Liver (tissue), 9 donors: Measurements from ENCODE around the gene SIT1. TPM values are rescaled to one million over a fixed set of nuclear protein-coding genes. Genes with fewer than 3 reads are reported as not detected.

ENCODE experiments used
- DNase-seq: peaks from one replicate; pipeline ENCODE4 v3.0.0-alpha.2; 2017; ENCODE audit warnings: low spot score
- H3K27ac ChIP-seq, 2 donors: one replicate each; pipeline ENCODE4 v1.7.0; 2013; ENCODE audit warnings: inconsistent platforms in 2 of 2, low read length in 2 of 2, control low read depth in 1 of 2, low read depth in 1 of 2, mild to moderate bottlenecking in 1 of 2
- H3K27me3 ChIP-seq, 4 donors: one replicate each; pipeline versions ENCODE4 v1.6.1 to v1.7.0; 2013; ENCODE audit warnings: low read length in 3 of 4, inconsistent platforms in 1 of 4, mild to moderate bottlenecking in 1 of 4, moderate library complexity in 1 of 4; ENCODE audit not compliant: control insufficient read depth in 4 of 4, insufficient read depth in 4 of 4
- H3K36me3 ChIP-seq, 4 donors: one replicate each; pipeline versions ENCODE4 v1.6.1 to v1.7.0; 2013; ENCODE audit warnings: low read length in 3 of 4, mild to moderate bottlenecking in 3 of 4, low read depth in 1 of 4, moderate library complexity in 1 of 4; ENCODE audit not compliant: control insufficient read depth in 4 of 4, insufficient read depth in 3 of 4
- H3K4me1 ChIP-seq, 4 donors: one replicate each; pipeline versions ENCODE4 v1.6.1 to v1.7.0; 2013; ENCODE audit warnings: low read length in 3 of 4, mild to moderate bottlenecking in 3 of 4, moderate library complexity in 1 of 4; ENCODE audit not compliant: control insufficient read depth in 4 of 4, insufficient read depth in 4 of 4
- H3K4me3 ChIP-seq, 3 donors: one replicate each; pipeline versions ENCODE4 v1.6.1 to v1.7.0; 2013; ENCODE audit warnings: low read length in 3 of 3, control low read depth in 1 of 3, low read depth in 1 of 3, mild to moderate bottlenecking in 1 of 3
- H3K9ac ChIP-seq, 2 donors: one replicate each; pipeline ENCODE4 v1.7.0; 2013; ENCODE audit warnings: low read length in 2 of 2, mild to moderate bottlenecking in 2 of 2, moderate library complexity in 2 of 2, control low read depth in 1 of 2, low read depth in 1 of 2
- H3K9me3 ChIP-seq, 4 donors: one replicate each; pipeline versions ENCODE4 v1.6.1 to v1.7.0; 2013; ENCODE audit warnings: low read length in 3 of 4; ENCODE audit not compliant: control insufficient read depth in 4 of 4
- ATF3 ChIP-seq: IDR thresholded peaks from 2 replicates; pipeline ENCODE4 v1.6.1; 2016; ENCODE audit warnings: antibody characterized with exemption
- CTCF ChIP-seq: fragments of 150-350 bp; IDR thresholded peaks from 2 replicates; pipeline ENCODE4 v1.5.1; 2017; ENCODE audit warnings: improper control_type of control experiment, low read depth, low read length; ENCODE audit not compliant: missing input control
- EGR1 ChIP-seq, 2 donors: IDR thresholded peaks; 2 replicates each; pipeline ENCODE4 v1.6.1; 2016 to 2018; ENCODE audit warnings: antibody characterized with exemption in 2 of 2, low read depth in 2 of 2
- FOXA1 ChIP-seq: IDR thresholded peaks from 2 replicates; pipeline ENCODE4 v1.6.1; 2016; ENCODE audit warnings: antibody characterized with exemption
- FOXA2 ChIP-seq: IDR thresholded peaks from 2 replicates; pipeline ENCODE4 v1.6.1; 2016; ENCODE audit warnings: antibody characterized with exemption
- HNF4A ChIP-seq, 2 donors: conservative IDR thresholded peaks; 2 replicates each; pipeline ENCODE4 v1.6.1; 2016; ENCODE audit warnings: antibody characterized with exemption in 2 of 2, mild to moderate bottlenecking in 2 of 2
- HNF4G ChIP-seq: IDR thresholded peaks from 2 replicates; pipeline ENCODE4 v1.6.1; 2016; ENCODE audit warnings: antibody characterized with exemption
- MAX ChIP-seq: IDR thresholded peaks from 2 replicates; pipeline ENCODE4 v1.6.1; 2016; ENCODE audit warnings: antibody characterized with exemption
- RAD21 ChIP-seq, 2 donors: IDR thresholded peaks; 2 replicates each; pipeline ENCODE4 v1.6.1; 2016; ENCODE audit warnings: antibody characterized with exemption in 2 of 2, mild to moderate bottlenecking in 2 of 2
- REST ChIP-seq: IDR thresholded peaks from 2 replicates; pipeline ENCODE4 v1.6.1; 2016; ENCODE audit warnings: antibody characterized with exemption, mild to moderate bottlenecking
- RXRA ChIP-seq, 2 donors: IDR thresholded peaks; 2 replicates each; pipeline ENCODE4 v1.6.1; 2017 to 2018; ENCODE audit warnings: antibody characterized with exemption in 2 of 2, mild to moderate bottlenecking in 1 of 2
- SP1 ChIP-seq: IDR thresholded peaks from 2 replicates; pipeline ENCODE4 v1.6.1; 2018; ENCODE audit warnings: antibody characterized with exemption, mild to moderate bottlenecking
- TAF1 ChIP-seq: conservative IDR thresholded peaks from 2 replicates; pipeline ENCODE4 v1.6.1; 2016; ENCODE audit warnings: antibody characterized with exemption, mild to moderate bottlenecking
- YY1 ChIP-seq: IDR thresholded peaks from 2 replicates; pipeline ENCODE4 v1.6.1; 2016; ENCODE audit warnings: antibody characterized with exemption, mild to moderate bottlenecking
- ZBTB33 ChIP-seq: IDR thresholded peaks from 2 replicates; pipeline ENCODE4 v1.6.1; 2016; ENCODE audit warnings: antibody characterized with exemption
- WGBS: extraction: QIAGEN DNeasy Blood & Tissue Kit; methylation state at CpG from one replicate; pipeline ENCODE4 v1.1.7; 2013; 5-methylcytosine and 5-hydroxymethylcytosine counted together
- polyA plus RNA-seq, 2 donors: library from polyadenylated mRNA; stranded (reverse) in 1 of 2; unstranded in 1 of 2; fragments of 200-250 nt in 1 of 2; fragments of >200 nt in 1 of 2; fragmentation: Nextera tagmentation in 1 of 2; extraction: Ambion mirVana in 1 of 2; gene quantifications; one replicate each; pipeline versions ENCODE4 v1.2.1 to v1.2.3, GENCODE V29; 2013 to 2015
- total RNA-seq, 2 donors: library from RNA; depleted of rRNA; stranded (reverse); fragments of >200 nt; gene quantifications; one replicate each; pipeline ENCODE4 v1.2.3, GENCODE V29; 2014
- donor health status: healthy.
- donor health status: healthy.
- donor health status: healthy.
- donor health status: healthy.
- donor health status: healthy.

SIT1 gene
- total and polyA plus RNA-seq, 4 donors, result 0.17 to 1.1 (median 0.34) TPM

- no peak for DNase-seq
- Histone ChIP-seq H3K9me3 (no peaks in the 10 kb centered on the region), H3K4me1 (peaks cover 7 to 23% (median 17%) of the 10 kb centered on the region in 4 donors), H3K4me3 (no peak overlapping the region), H3K27ac (no peak overlapping the region), H3K27me3 (no peaks in the 10 kb centered on the region), H3K9ac (no peak overlapping the region), H3K36me3 (peaks cover 3 to 19% (median 8%) of the 10 kb centered on the region in 4 donors)
- TF ChIP-seq MAX, result no peak
- TF ChIP-seq SP1, result no peak
- TF ChIP-seq CTCF, result no peak
- no peak for TF ChIP-seq RAD21 (IDR thresholded peaks at IDR 0.05)
- TF ChIP-seq ZBTB33, result no peak
- TF ChIP-seq FOXA1, result no peak
- no peak for TF ChIP-seq EGR1 (IDR thresholded peaks at IDR 0.05; ENCODE audit: low read depth in 2 of 2)
- TF ChIP-seq HNF4G, result no peak
- no peak for TF ChIP-seq ATF3
- TF ChIP-seq RXRA (IDR thresholded peaks at IDR 0.05), result no peak
- TF ChIP-seq TAF1, result no peak
- no peak for TF ChIP-seq REST
- no peak for TF ChIP-seq YY1
- TF ChIP-seq FOXA2, result no peak
- 93% methylated on average over 31 of the region's 31 CpGs for WGBS
These were observed 41.5 kb downstream of the SIT1 start for GRCh38 chr9:35609001-35609819.

- Histone ChIP-seq H3K9ac (no peak overlapping the region), H3K9me3 (no peaks in the 10 kb centered on the region), H3K27me3 (no peaks in the 10 kb centered on the region), H3K27ac (no peak overlapping the region), H3K4me1 (peaks cover 7 to 29% (median 21%) of the 10 kb centered on the region in 4 donors), H3K4me3 (no peak overlapping the region), H3K36me3 (peaks cover 3 to 19% (median 8%) of the 10 kb centered on the region in 4 donors)
- 92% methylated on average over 7 of the region's 7 CpGs for WGBS
- DNase-seq, result no peak
- TF ChIP-seq CTCF (no peak), ATF3 (no peak), REST (no peak), MAX (no peak), SP1 (no peak), FOXA2 (no peak), HNF4G (no peak), YY1 (no peak), HNF4A (conservative IDR thresholded peaks at IDR 0.05) (no peak)
These were observed 42.5 kb downstream of the SIT1 start for GRCh38 chr9:35608221-35608620.
